GM10847 (cell line): Measurements from ENCODE around the gene DHODH.

Experiments
- POLR2A ChIP-seq: IDR thresholded peaks from 2 replicates; pipeline ENCODE4 v1.6.1; 2011; ENCODE audit not compliant: insufficient read length; ENCODE audit errors: extremely low read depth

Gene DHODH

DNA sequence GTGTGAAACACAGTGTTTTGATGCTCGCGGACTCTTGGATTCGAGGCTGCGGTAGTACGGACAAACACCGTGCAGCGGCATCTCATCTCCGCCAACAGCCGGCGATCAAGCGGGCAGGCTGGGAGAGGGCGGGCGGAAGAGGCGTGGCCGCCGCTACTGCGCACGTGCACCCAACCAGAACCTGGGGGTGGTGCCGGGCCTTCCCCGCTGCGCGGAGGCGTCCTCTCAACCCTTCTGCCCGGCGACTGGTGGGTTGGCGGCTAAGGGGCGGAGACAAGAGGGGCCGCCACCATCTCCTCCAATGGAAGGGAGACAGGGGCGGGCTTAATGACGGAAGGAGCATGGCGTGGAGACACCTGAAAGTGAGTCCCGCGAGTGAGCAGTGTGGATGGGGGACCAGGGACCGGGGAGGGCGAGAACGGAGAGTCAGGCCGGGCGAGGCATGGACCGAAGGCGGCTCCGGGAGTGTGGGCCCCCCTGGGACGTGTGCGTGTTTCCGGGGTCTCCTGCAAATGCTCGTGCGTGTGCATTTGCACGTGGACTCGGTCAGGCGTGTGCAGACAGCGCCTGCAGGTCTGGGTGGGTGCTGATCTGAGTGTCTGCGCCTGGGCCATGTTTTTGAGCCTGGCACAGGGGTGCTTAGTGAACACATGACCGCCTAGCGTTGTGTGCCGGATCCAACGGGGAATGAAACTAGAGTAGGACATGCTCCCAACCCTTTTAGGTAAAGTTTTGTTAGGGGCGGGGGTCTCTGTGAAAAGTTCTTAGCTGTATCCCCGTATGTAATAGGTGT is at the start of gene DHODH:
DHODH (plus strand) TSS at position 321 of the 793 bp plus-strand sequence; CDS start at position 342, 21 bp downstream.
- peak; percentile 71 for TF ChIP-seq POLR2A

- TF ChIP-seq POLR2A: no peak
Measured at GRCh38 chr16:71961066-71962039, 47.2 kb upstream of the DHODH start.

- no peak for TF ChIP-seq POLR2A
Measured at GRCh38 chr16:71963125-71963875, 45.2 kb upstream of the DHODH start.

DNA sequence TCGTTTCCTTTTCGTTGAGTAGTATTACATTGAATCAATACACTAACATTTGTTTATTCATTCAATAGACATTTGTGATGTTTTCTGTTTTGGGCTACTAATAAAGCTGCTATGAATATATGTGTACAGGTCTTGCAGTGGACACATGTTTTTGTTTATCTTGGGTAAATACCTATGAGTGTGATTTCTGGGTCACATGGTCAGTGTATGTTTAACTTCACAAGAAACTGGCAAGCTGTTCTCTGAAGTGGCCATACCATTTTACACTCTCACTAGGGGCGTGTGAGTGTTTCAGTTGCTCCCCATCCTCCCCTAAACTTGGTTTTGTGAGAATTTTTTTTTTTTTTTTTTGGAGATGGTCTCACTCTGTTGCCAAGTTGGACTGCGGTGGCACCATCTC is 43.3 kb upstream of the DHODH start:
- TF ChIP-seq POLR2A: no peak

- no peak for TF ChIP-seq POLR2A
Measured at GRCh38 chr16:71966932-71967331, 41.6 kb upstream of the DHODH start.

DNA sequence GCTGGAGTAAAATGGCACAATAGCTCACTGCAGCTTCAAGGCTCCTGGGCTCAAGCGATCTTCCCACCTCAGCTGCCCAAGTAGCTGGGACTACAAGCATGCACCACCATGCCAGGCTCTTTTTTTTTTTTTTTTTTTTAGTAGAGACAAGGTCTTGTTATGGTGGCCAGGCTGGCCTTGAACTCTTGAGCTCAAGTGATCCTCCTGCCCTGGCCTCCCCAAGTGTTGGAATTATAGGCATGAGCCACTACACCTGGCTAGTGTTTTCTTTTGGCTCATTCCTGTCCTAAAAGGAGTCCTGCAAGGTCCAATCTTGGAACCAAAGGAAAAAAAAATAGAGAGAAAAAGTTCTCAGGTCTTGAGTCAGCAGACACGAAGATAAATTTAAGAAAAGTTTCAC is 39.2 kb upstream of the DHODH start:
- no peak for TF ChIP-seq POLR2A

GRCh38 chr16:71971571-71971970 is 37.0 kb upstream of the DHODH start:
- TF ChIP-seq POLR2A: no peak

DNA sequence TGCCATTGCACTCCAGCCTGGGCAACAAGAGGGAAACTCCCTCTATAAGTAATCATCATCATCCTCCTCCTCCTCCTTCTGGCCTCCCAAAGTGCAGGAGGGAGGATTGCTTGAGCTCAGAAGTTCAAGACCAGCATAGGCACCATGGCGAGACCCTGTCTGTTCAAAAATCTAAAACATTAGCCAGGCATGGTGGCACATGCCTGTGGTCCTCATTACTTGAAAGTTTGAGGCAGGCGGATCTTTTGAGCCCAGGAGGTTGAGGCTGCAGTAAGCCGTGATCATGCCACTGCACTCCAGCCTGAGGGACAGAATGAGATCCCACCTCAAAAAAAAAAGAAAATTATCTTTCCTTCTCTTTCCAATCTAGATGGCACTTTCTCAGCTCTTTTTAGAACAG is 36.2 kb upstream of the DHODH start:
- TF ChIP-seq POLR2A: no peak

- TF ChIP-seq POLR2A: no peak
Measured at GRCh38 chr16:71973001-71973400, 35.5 kb upstream of the DHODH start.

GRCh38 chr16:71974068-71974818 is 34.3 kb upstream of the DHODH start:
- no peak for TF ChIP-seq POLR2A

GRCh38 chr16:71985262-71985974 is 23.1 kb upstream of the DHODH start:
- TF ChIP-seq POLR2A: no peak

DNA sequence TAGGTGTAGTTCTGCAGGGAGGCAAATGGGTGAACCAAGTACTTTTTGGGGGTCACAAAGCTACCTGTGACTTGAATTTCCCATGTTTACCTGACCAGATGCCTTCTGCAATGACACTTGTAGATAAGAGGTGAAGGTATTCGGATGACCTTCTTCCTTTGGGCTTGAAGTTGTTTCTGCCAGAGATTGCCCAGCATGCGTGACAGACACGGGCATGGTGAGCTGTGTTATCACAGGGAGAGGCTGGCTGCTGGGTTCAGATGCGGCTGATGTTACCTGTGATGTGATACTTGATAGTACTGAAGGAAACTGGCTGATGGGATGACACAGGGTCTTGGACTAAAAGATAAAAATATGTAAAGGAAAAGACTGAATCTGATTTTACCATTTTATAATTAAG is 22.4 kb upstream of the DHODH start:
- no peak for TF ChIP-seq POLR2A

DNA sequence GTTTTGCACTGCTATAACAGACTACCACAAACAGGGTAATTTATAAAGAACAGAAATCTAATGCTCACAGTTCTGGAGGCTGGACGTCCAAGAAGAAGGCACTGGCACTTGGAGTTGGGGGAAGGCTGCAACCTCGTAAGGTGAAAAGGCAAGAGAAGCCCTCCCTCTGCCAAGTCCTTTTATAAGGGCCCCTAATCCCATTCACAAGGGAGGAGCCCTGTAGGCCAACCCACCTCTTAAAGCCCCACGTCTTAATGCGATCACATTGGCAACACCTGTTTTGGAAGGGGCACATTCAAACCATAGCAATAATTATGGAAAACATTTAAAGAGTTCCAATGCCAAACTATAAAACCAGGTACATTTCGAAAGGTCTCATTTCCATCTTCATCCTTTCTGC is 13.5 kb upstream of the DHODH start:
- no peak for TF ChIP-seq POLR2A

GRCh38 chr16:72001180-72001874 is 7.2 kb upstream of the DHODH start:
- TF ChIP-seq POLR2A: no peak

DNA sequence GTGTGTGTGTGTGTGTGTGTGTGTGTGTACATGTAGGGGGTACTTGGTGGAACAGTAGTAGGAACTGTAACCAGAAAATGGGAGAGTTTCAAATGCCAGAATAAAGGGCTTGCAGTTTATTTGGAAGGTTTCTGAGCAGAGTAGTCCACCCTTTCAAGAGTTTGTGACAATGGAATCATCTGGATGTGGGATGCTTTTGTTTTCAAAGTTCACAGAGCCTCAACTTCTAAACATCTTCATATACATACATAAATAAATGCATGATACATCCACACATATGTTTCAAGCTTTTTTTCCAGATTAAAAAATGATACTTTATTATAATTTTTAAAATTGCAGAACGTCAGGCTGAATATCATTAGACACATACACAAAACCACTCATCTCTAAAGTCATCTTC is 5.9 kb upstream of the DHODH start:
- no peak for TF ChIP-seq POLR2A
